ENCODE data around the gene CRB3. TPM values are rescaled to one million over a fixed set of nuclear protein-coding genes. Genes with fewer than 3 reads are reported as not detected.
A peak's percentile ranks its signal among the peaks of the same experiment; 100 is the strongest.

Gene CRB3
- total RNA-seq, 1 donor: not detected

- no peak for DNase-seq (ENCODE audit: insufficient read length, low spot score, missing footprints)
- Histone ChIP-seq H2AFZ (ENCODE audit: low read length) (no peak overlapping the region), H3K79me2 (ENCODE audit: insufficient read depth, low read length) (no peaks in the 10 kb centered on the region), H3K4me1 (ENCODE audit: insufficient read depth, low read length) (no peaks in the 10 kb centered on the region), H3K27ac (ENCODE audit: low read depth, low read length) (no peak overlapping the region), H3K36me3 (ENCODE audit: insufficient read depth, low read length) (no peaks in the 10 kb centered on the region), H3K4me2 (ENCODE audit: insufficient read depth, low read length) (no peak overlapping the region), H3K27me3 (ENCODE audit: insufficient read depth, low read length) (peaks cover 9% of the 10 kb centered on the region), H3K4me3 (ENCODE audit: insufficient read depth, low read length) (no peak overlapping the region), H3K9me3 (ENCODE audit: low read depth, low read length) (no peaks in the 10 kb centered on the region), H4K20me1 (ENCODE audit: insufficient read depth, low read length) (no peaks in the 10 kb centered on the region)
- TF ChIP-seq CTCF (IDR thresholded peaks at IDR 0.05; ENCODE audit: extremely low read depth, low read depth, low read length): no peak
These were observed 9.6 kb downstream of the CRB3 start for GRCh38 chr19:6473647-6474046.

GRCh38 chr19:6475321-6476108 lies 11.4 kb downstream of the CRB3 start:
- H2AFZ ChIP-seq (ENCODE audit: low read length): no peak overlapping the region

GRCh38 chr19:6476155-6476895 lies 12.3 kb downstream of the CRB3 start:
- no peaks in the 10 kb centered on the region for H4K20me1 ChIP-seq (ENCODE audit: insufficient read depth, low read length)
- peak overlapping the region; percentile 28 for H3K4me2 ChIP-seq (ENCODE audit: insufficient read depth, low read length)
- H3K27me3 ChIP-seq (ENCODE audit: insufficient read depth, low read length): peaks cover 9% of the 10 kb centered on the region
- H2AFZ ChIP-seq (ENCODE audit: low read length): no peak overlapping the region
- no peak overlapping the region for H3K4me3 ChIP-seq (ENCODE audit: insufficient read depth, low read length)
- H3K9me3 ChIP-seq (ENCODE audit: low read depth, low read length): no peaks in the 10 kb centered on the region
- no peak overlapping the region for H3K27ac ChIP-seq (ENCODE audit: low read depth, low read length)
- TF ChIP-seq CTCF (IDR thresholded peaks at IDR 0.05; ENCODE audit: extremely low read depth, low read depth, low read length): no peak
- H3K79me2 ChIP-seq (ENCODE audit: insufficient read depth, low read length): no peaks in the 10 kb centered on the region
- peak; percentile 75 for DNase-seq (ENCODE audit: insufficient read length, low spot score, missing footprints)
- H3K36me3 ChIP-seq (ENCODE audit: insufficient read depth, low read length): no peaks in the 10 kb centered on the region
- H3K4me1 ChIP-seq (ENCODE audit: insufficient read depth, low read length): no peaks in the 10 kb centered on the region

More at GRCh38 chr19:6475321-6476108, 11.4 kb downstream of the CRB3 start:
- H3K27me3 ChIP-seq (ENCODE audit: insufficient read depth, low read length): peaks cover 9% of the 10 kb centered on the region
- no peaks in the 10 kb centered on the region for H3K36me3 ChIP-seq (ENCODE audit: insufficient read depth, low read length)
- no peaks in the 10 kb centered on the region for H3K9me3 ChIP-seq (ENCODE audit: low read depth, low read length)
- TF ChIP-seq CTCF (IDR thresholded peaks at IDR 0.05; ENCODE audit: extremely low read depth, low read depth, low read length): no peak
- no peak overlapping the region for H3K4me2 ChIP-seq (ENCODE audit: insufficient read depth, low read length)
- no peak overlapping the region for H3K27ac ChIP-seq (ENCODE audit: low read depth, low read length)
- H3K4me3 ChIP-seq (ENCODE audit: insufficient read depth, low read length): no peak overlapping the region
- H3K79me2 ChIP-seq (ENCODE audit: insufficient read depth, low read length): no peaks in the 10 kb centered on the region
- DNase-seq (ENCODE audit: insufficient read length, low spot score, missing footprints): peak; percentile 62
- H3K4me1 ChIP-seq (ENCODE audit: insufficient read depth, low read length): no peaks in the 10 kb centered on the region
- H4K20me1 ChIP-seq (ENCODE audit: insufficient read depth, low read length): no peaks in the 10 kb centered on the region

GRCh38 chr19:6476896-6477431 lies 12.9 kb downstream of the CRB3 start:
- H3K4me2 ChIP-seq (ENCODE audit: insufficient read depth, low read length): peak overlapping the region; percentile 28
- H3K27ac ChIP-seq (ENCODE audit: low read depth, low read length): no peak overlapping the region
- H3K36me3 ChIP-seq (ENCODE audit: insufficient read depth, low read length): no peaks in the 10 kb centered on the region
- no peaks in the 10 kb centered on the region for H4K20me1 ChIP-seq (ENCODE audit: insufficient read depth, low read length)
- no peaks in the 10 kb centered on the region for H3K79me2 ChIP-seq (ENCODE audit: insufficient read depth, low read length)
- no peaks in the 10 kb centered on the region for H3K4me1 ChIP-seq (ENCODE audit: insufficient read depth, low read length)
- no peak for TF ChIP-seq CTCF (IDR thresholded peaks at IDR 0.05; ENCODE audit: extremely low read depth, low read depth, low read length)
- H3K27me3 ChIP-seq (ENCODE audit: insufficient read depth, low read length): peaks cover 9% of the 10 kb centered on the region
- DNase-seq (ENCODE audit: insufficient read length, low spot score, missing footprints): no peak
- no peak overlapping the region for H2AFZ ChIP-seq (ENCODE audit: low read length)
- no peaks in the 10 kb centered on the region for H3K9me3 ChIP-seq (ENCODE audit: low read depth, low read length)
- no peak overlapping the region for H3K4me3 ChIP-seq (ENCODE audit: insufficient read depth, low read length)
